ENCODE data around the gene PCMTD2. TPM values are rescaled to one million over a fixed set of nuclear protein-coding genes. Genes with fewer than 3 reads are reported as not detected.

The PCMTD2 gene
- polyA plus RNA-seq, 1 donor = 83.8 TPM

DNA sequence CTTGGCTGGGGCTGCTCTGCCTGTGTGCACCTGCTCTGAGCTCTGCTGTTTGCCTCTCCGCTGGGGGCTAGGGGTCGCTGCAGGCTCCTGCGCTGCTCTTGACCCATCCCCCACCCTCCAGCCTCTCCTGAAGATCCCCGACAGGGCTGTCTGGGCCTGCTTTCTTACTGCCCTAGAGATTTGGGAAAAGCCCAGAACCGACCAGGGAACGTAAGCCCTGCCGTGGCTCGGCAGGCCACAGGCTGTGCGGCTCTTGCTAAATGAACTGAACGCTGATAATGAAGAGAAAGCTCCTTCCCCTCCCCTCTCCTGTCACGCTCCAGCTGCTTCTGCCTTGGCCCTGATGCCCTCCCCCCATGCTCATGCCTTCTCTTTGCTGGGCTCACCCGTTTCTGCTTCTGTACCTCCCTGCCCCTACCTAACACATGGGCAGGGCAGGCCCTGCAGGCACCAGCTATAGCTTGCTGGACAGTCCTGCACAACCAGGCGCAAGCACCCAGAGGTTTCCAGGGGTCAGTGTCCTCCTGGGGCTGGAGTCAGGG lies 32.0 kb upstream of the PCMTD2 start:
- Histone ChIP-seq H3K4me3 (ENCODE audit: low read length) (no peak overlapping the region), H3K27me3 (ENCODE audit: control insufficient read depth, insufficient read depth, low read length) (no peaks in the 10 kb centered on the region), H3K27ac (ENCODE audit: low read length) (peak overlapping the region; percentile 87), H3K36me3 (ENCODE audit: control insufficient read depth, insufficient read depth, low read length) (no peaks in the 10 kb centered on the region), H3K4me1 (ENCODE audit: control insufficient read depth, insufficient read depth, low read length) (peaks cover 80% of the 10 kb centered on the region), H3K9me3 (ENCODE audit: control insufficient read depth, low read depth, low read length) (peaks cover 4% of the 10 kb centered on the region)
- DNase-seq = peak; percentile 39 to 69
- no CpG with 5 or more reads among the region's 13 CpGs for WGBS (ENCODE audit: insufficient coverage, low lambda C conversion rate)

DNA sequence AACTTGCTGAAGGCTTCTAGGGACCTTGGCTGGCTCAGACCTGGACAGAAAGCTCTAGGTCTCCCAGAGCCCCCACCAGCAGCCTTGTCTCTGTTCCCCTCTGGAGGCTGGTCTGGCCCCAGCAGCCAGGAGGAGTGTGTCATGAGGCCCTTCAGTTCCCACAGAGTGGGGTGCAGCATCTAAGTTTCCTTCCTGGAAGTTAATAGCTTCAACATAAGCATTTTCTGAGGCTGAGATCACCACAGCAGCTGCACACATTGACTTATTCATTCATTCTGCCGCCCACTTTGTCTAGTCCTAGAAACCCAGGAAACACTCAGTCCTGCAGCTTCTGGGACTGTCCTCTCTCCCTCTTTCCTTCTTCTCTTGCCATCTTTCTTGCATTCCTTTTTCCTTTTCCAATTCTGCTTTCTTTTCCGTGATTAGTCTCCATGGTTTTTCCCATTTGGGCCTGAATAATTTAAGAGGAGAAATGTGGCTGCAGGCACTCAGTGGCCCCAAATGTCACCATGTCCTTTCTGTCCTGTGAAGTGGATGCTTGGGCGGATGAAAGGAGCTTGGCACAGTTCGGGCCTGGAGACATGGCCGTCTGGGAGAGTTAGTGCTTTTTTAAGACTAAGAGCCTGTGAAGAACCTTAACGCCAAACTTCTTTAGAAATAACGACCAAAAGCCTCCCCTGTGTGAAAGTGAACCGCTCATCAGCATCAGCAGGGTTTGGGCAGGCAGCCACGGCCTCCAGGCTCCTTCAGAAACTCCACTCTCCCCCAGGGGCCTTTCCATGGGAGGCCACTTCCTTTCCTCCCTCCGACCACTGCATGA lies 31.0 kb upstream of the PCMTD2 start:
- no CpG with 5 or more reads among the region's 10 CpGs for WGBS (ENCODE audit: insufficient coverage, low lambda C conversion rate)
- Histone ChIP-seq H3K36me3 (ENCODE audit: control insufficient read depth, insufficient read depth, low read length) (no peaks in the 10 kb centered on the region), H3K4me1 (ENCODE audit: control insufficient read depth, insufficient read depth, low read length) (peaks cover 86% of the 10 kb centered on the region), H3K27ac (ENCODE audit: low read length) (peak overlapping the region; percentile 87), H3K9me3 (ENCODE audit: control insufficient read depth, low read depth, low read length) (peaks cover 3% of the 10 kb centered on the region), H3K4me3 (ENCODE audit: low read length) (no peak overlapping the region), H3K27me3 (ENCODE audit: control insufficient read depth, insufficient read depth, low read length) (no peaks in the 10 kb centered on the region)
- peak; percentile 81 to 86 for DNase-seq

DNA sequence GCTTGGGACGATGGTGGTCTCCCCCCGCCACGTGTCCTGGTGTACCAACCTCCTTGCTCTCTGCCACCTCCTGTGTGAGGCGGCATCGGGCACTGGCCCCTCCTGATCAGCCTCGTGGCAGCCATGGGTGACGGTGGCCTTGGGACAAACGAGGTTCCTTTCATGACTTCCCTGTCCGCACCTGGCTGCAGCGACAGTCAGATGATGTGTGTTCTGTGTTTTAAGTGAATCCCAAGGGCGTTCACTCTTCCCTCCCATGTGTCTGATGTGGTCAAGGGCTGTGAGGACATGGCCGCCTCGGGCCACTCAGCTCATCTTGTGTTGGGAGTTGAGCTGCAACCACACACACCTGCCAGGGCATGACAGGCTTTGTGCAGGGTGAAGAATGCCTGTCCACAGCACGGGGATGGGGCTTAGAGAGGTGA lies 30.4 kb upstream of the PCMTD2 start:
- no peaks in the 10 kb centered on the region for H3K9me3 ChIP-seq (ENCODE audit: control insufficient read depth, low read depth, low read length)
- H3K4me1 ChIP-seq (ENCODE audit: control insufficient read depth, insufficient read depth, low read length) = peaks cover 84% of the 10 kb centered on the region
- H3K36me3 ChIP-seq (ENCODE audit: control insufficient read depth, insufficient read depth, low read length) = no peaks in the 10 kb centered on the region
- WGBS (ENCODE audit: insufficient coverage, low lambda C conversion rate) = 100% methylated on average over 1 of the region's 14 CpGs
- no peak for DNase-seq
- H3K4me3 ChIP-seq (ENCODE audit: low read length) = no peak overlapping the region
- H3K27ac ChIP-seq (ENCODE audit: low read length) = peak overlapping the region; percentile 87
- no peaks in the 10 kb centered on the region for H3K27me3 ChIP-seq (ENCODE audit: control insufficient read depth, insufficient read depth, low read length)

DNA sequence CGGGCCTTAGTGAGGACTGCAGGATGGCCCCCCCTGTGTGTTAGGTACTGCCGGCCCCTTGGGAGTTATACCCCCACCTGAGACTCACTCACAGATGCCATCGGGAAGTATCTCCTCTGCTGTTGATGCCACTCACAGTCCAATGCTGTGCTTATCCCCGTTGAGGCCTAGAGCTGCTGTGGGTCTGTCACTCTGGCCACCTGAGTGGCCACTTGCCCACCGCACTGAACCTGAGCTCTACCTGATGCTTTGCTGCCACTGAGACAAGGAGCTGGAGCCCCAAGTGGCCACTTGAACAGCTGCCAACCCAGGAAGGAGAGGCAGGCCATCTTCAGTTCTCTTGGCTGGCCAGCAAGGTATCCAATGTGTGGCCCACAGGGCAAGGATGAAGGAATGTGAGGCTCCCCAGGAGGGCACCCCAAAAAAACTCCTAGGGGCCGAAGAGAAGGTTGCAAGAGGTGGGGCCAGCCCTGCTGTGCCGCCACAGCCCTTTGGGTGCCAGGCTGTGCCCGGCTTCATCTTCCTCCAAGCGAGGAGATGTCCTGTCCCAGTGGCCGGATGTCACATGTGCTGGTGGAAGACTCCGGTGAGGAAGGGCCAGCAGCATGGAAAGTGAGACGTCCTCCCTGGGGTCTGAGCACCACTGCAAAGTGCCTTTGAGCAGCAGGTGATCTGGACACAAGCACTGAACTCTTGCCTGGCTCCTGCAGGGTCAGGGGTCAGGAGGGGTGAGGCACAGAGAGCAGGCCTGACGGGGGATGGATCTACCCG lies 29.5 kb upstream of the PCMTD2 start:
- Histone ChIP-seq H3K27ac (ENCODE audit: low read length) (no peak overlapping the region), H3K36me3 (ENCODE audit: control insufficient read depth, insufficient read depth, low read length) (no peaks in the 10 kb centered on the region), H3K27me3 (ENCODE audit: control insufficient read depth, insufficient read depth, low read length) (no peaks in the 10 kb centered on the region), H3K4me3 (ENCODE audit: low read length) (no peak overlapping the region), H3K4me1 (ENCODE audit: control insufficient read depth, insufficient read depth, low read length) (peaks cover 76% of the 10 kb centered on the region), H3K9me3 (ENCODE audit: control insufficient read depth, low read depth, low read length) (no peaks in the 10 kb centered on the region)
- DNase-seq = no peak
- no CpG with 5 or more reads among the region's 14 CpGs for WGBS (ENCODE audit: insufficient coverage, low lambda C conversion rate)

DNA sequence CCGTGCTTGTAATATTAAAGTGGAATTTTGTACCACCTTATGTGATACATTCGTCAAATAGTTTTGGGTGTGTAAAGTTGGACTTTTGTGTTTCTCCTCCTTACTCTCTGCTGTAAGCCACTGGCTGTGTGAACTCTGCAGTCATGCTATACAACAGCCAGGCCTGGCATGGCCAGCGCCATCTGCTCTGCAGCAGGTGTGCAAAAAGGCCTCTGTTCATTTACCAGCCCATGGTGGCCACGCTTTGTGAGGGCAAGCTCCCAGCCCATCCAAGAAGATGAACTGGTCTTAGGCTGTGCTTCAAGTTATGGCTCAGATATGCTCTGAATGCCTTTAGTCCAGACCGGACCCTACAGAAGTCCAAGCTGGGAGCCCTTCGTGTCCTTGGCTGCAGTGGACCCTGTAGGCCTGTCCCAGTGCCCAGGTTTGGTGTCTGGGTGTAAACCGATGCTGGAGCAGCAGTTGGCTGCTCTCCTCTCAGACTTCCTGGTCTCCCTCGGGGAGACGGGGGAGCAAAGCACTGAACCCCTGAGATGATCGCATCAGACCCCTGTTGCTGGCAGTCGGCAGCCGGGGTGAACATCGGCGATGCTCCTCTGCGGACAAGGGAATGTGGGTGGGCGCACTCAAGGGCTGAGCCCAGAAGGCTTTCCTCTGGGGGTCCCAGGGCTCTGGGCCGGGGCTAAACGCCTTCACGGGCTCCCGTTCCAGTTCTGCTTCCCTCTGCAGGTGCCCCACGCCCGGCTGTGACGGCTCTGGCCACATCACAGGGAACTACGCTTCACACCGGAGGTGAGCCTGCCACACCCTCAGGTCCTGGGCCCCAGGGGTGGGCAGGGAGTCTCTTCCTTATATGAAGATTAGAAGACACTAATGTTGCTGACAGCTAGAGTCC lies 28.6 kb upstream of the PCMTD2 start:
- no CpG with 5 or more reads among the region's 25 CpGs for WGBS (ENCODE audit: insufficient coverage, low lambda C conversion rate)
- DNase-seq = peak; percentile 60 to 76
- H3K36me3 ChIP-seq (ENCODE audit: control insufficient read depth, insufficient read depth, low read length) = no peaks in the 10 kb centered on the region
- no peaks in the 10 kb centered on the region for H3K9me3 ChIP-seq (ENCODE audit: control insufficient read depth, low read depth, low read length)
- H3K27me3 ChIP-seq (ENCODE audit: control insufficient read depth, insufficient read depth, low read length) = no peaks in the 10 kb centered on the region
- no peak overlapping the region for H3K4me3 ChIP-seq (ENCODE audit: low read length)
- H3K27ac ChIP-seq (ENCODE audit: low read length) = no peak overlapping the region
- H3K4me1 ChIP-seq (ENCODE audit: control insufficient read depth, insufficient read depth, low read length) = peaks cover 67% of the 10 kb centered on the region

DNA sequence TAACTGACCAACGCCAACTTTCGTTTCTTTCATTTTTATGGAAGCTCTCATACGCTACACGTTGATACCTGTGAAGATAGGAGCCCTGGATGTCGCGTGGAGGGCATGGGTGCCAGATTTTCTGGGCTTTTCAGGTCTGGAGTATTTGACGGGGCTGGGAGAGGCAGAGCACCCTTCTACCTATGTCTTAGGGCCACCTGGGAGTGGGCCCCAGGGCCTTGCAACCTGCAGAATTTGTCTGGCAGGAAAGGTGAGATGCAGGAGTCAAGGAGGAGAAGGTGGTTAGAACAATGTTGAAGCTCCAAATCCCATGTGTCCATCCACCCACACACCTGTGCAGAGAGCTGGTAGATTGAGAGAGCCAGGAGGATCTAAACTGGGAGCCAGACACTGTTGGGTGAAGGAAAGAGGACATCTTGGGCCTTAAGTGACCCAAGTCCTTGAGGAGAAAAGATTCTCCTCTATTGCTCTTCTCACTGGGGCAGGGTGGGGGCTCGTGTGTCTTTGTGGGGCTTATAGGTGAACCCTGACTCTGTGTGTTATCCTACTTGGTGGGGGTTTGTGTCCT lies 27.4 kb upstream of the PCMTD2 start:
- no peak for DNase-seq
- Histone ChIP-seq H3K4me3 (ENCODE audit: low read length) (no peak overlapping the region), H3K4me1 (ENCODE audit: control insufficient read depth, insufficient read depth, low read length) (peaks cover 54% of the 10 kb centered on the region), H3K9me3 (ENCODE audit: control insufficient read depth, low read depth, low read length) (no peaks in the 10 kb centered on the region), H3K27ac (ENCODE audit: low read length) (no peak overlapping the region), H3K27me3 (ENCODE audit: control insufficient read depth, insufficient read depth, low read length) (no peaks in the 10 kb centered on the region), H3K36me3 (ENCODE audit: control insufficient read depth, insufficient read depth, low read length) (no peaks in the 10 kb centered on the region)
- WGBS (ENCODE audit: insufficient coverage, low lambda C conversion rate) = no CpG with 5 or more reads among the region's 8 CpGs

DNA sequence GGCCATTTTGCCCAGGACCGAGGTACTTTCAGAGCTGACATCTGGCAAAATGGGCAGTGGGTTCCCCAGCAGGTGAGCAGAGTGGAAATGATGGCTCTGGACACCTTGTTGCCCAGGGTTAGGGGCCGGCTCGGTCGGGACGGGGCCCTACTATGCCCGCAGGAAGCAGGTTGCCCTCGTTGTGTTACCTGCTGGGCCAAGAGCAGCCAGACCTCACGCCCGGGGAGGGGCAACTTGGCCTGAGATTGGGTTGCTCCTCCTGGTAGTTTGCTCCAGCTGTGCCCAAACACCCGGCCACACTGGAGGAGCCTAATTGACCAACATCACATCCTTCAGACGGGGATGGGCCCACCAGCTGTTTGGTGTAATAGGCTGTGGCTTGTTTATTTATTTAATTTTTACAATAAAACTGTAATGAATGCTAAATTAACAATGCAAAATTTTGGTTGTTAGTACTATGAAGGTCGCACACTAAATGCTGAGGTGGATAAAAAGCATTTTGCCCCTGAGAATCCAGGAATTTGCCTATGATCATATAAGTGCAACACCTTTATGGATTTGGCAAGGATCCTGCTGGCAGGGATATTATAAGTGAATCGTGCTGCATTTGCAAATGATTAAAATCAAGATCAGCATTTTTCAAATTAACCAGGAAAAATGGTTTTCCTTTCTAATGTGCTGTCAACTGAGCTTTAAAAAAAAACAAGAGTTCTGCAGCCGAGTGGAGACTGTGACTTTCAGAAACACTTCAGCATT lies 26.6 kb upstream of the PCMTD2 start:
- DNase-seq = no peak
- Histone ChIP-seq H3K36me3 (ENCODE audit: control insufficient read depth, insufficient read depth, low read length) (no peaks in the 10 kb centered on the region), H3K4me1 (ENCODE audit: control insufficient read depth, insufficient read depth, low read length) (peaks cover 47% of the 10 kb centered on the region), H3K4me3 (ENCODE audit: low read length) (no peak overlapping the region), H3K27me3 (ENCODE audit: control insufficient read depth, insufficient read depth, low read length) (no peaks in the 10 kb centered on the region), H3K27ac (ENCODE audit: low read length) (peak overlapping the region; percentile 82), H3K9me3 (ENCODE audit: control insufficient read depth, low read depth, low read length) (no peaks in the 10 kb centered on the region)
- WGBS (ENCODE audit: insufficient coverage, low lambda C conversion rate) = 60% methylated on average over 2 of the region's 14 CpGs

DNA sequence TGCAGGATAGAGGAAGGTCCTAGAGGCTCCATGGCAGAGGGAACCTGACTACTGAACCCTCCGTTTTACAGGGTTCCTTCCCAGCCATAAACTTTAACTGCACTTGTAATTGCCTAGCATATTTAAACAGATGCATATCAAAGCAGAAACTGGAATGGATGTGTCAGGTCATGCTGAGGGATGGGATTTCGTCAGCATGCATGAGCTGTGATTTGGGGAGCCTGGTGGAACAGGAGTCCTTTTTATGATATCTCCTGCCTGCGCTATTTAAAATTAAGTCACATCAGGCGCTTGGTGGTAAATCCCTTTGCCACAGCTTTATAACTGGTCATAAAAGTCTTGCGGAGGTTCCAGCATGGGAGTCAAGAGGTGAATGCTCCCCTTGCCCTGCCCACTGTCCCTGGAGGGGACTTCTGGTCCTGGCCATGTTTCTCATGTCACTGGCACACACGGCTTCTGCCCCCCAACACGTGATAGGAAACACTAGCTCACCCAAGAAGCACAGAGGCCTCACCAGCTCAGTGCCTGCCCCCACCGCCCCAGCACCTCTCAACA lies 26.0 kb upstream of the PCMTD2 start:
- DNase-seq = peak; percentile 85 to 93
- Histone ChIP-seq H3K9me3 (ENCODE audit: control insufficient read depth, low read depth, low read length) (no peaks in the 10 kb centered on the region), H3K27me3 (ENCODE audit: control insufficient read depth, insufficient read depth, low read length) (no peaks in the 10 kb centered on the region), H3K4me1 (ENCODE audit: control insufficient read depth, insufficient read depth, low read length) (peaks cover 40% of the 10 kb centered on the region), H3K36me3 (ENCODE audit: control insufficient read depth, insufficient read depth, low read length) (no peaks in the 10 kb centered on the region), H3K27ac (ENCODE audit: low read length) (peak overlapping the region; percentile 82), H3K4me3 (ENCODE audit: low read length) (no peak overlapping the region)
- no CpG with 5 or more reads among the region's 8 CpGs for WGBS (ENCODE audit: insufficient coverage, low lambda C conversion rate)

DNA sequence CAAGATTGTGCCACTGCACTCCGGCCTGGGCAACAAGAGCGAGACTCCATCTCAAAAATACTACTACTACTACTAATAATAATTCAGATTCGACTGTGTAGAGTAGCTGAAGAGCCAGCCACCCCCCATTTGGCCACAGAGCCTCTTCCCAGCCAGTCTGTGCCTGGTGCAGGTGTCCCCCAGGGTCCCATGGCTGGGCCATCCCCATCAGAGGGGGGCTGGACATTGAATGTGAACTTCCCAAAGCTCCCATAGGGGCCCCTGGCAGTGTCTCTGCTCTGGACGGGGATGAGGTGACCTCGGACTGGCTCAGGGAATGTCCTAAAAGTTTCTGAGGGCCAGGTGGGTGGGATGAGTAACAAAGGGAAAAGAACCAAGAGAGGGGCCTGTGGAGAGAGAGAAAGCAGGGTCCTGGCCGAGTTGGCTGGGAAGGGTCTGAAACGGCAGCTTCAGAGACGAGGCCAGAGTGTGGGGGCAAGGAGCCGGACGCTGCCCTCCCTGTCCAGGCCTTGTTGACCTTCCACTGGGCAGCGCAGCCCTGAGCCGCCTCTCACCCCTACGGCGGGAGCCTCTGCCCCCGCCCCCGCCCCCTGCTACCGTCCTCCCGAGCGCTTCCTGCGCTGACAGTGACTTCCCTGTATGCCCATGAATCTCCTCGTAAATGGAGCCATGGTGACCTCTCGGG lies 24.9 kb upstream of the PCMTD2 start:
- no peaks in the 10 kb centered on the region for H3K27me3 ChIP-seq (ENCODE audit: control insufficient read depth, insufficient read depth, low read length)
- WGBS (ENCODE audit: insufficient coverage, low lambda C conversion rate) = no CpG with 5 or more reads among the region's 22 CpGs
- H3K36me3 ChIP-seq (ENCODE audit: control insufficient read depth, insufficient read depth, low read length) = no peaks in the 10 kb centered on the region
- DNase-seq = no peak
- no peaks in the 10 kb centered on the region for H3K9me3 ChIP-seq (ENCODE audit: control insufficient read depth, low read depth, low read length)
- H3K4me3 ChIP-seq (ENCODE audit: low read length) = no peak overlapping the region
- peaks cover 30% of the 10 kb centered on the region for H3K4me1 ChIP-seq (ENCODE audit: control insufficient read depth, insufficient read depth, low read length)
- no peak overlapping the region for H3K27ac ChIP-seq (ENCODE audit: low read length)

All from large intestine (tissue), 3 donors.